ENCODE results near the gene ACSL6. TPM values are rescaled to one million over a fixed set of nuclear protein-coding genes. Genes with fewer than 3 reads are reported as not detected.

The ACSL6 gene
- total and polyA plus RNA-seq, 2 experiments from 2014 or later = 0.18 to 0.48 TPM

DNA sequence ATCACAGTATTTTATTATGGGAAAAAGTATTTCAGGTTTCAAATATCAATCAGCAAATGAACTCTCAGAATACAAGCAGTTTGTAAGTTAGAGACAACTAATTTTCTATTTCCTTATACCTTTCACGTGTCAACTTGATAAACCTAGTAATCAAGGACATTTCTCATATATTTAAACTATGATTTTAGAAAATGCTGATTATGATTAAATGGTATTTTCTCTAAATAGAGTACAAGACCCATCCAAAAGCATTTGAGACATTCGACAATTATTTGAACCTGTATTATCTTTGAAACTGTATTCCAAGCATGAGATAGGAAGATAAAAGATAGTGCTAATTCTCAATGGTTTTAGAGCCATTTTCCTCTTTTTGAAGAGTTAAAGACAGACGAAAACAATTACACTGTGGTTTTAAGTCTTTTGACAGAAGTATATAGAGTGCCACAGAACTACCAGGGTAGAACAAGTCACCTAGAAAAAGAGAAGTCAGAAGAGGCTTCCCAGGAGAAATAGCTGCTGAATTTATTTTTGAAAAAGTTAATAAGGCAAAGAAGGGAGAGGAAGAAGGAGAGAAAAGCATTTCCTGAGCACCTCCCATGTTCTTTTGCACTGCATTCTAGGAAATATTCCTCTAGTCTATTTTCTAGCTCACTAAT is 71.6 kb downstream of the ACSL6 start:
- H3K4me1 ChIP-seq (ENCODE audit: low read depth) = no peaks in the 10 kb centered on the region
- H3K27me3 ChIP-seq = no peaks in the 10 kb centered on the region
- TF ChIP-seq, protein P1, sequence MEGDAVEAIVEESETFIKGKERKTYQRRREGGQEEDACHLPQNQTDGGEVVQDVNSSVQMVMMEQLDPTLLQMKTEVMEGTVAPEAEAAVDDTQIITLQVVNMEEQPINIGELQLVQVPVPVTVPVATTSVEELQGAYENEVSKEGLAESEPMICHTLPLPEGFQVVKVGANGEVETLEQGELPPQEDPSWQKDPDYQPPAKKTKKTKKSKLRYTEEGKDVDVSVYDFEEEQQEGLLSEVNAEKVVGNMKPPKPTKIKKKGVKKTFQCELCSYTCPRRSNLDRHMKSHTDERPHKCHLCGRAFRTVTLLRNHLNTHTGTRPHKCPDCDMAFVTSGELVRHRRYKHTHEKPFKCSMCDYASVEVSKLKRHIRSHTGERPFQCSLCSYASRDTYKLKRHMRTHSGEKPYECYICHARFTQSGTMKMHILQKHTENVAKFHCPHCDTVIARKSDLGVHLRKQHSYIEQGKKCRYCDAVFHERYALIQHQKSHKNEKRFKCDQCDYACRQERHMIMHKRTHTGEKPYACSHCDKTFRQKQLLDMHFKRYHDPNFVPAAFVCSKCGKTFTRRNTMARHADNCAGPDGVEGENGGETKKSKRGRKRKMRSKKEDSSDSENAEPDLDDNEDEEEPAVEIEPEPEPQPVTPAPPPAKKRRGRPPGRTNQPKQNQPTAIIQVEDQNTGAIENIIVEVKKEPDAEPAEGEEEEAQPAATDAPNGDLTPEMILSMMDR (IDR thresholded peaks at IDR 0.05; ENCODE audit: low read depth, low read length) = no peak
- no peaks in the 10 kb centered on the region for H3K36me3 ChIP-seq
- no peak overlapping the region for H3K27ac ChIP-seq
- DNase-seq (ENCODE audit: low read depth in 1 of 2, low spot score in 1 of 2) = no peak
- H3K9me3 ChIP-seq (ENCODE audit: low read depth) = no peaks in the 10 kb centered on the region
- H3K4me3 ChIP-seq = no peak overlapping the region

DNA sequence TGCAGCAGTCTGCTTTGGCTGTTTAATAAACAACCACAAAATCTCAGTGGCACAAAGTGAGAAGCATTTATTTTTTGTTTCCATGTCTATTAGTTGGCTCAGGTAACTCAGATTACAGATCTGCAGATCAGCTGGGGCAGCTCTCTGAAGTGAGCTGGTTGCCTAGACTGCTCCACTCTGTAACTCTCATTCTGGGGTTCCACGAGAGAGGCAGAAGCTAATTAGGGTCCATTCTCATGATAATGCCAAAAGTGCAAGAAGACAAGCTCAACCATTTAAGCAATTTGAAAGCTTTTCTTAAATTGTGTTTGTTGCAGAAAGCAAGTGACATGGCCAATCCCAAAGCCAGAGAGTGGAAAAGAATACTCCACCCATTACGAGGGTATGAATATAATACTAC is 79.2 kb downstream of the ACSL6 start:
- DNase-seq (ENCODE audit: low read depth in 1 of 2, low spot score in 1 of 2) = no peak
- H3K9me3 ChIP-seq (ENCODE audit: low read depth) = no peaks in the 10 kb centered on the region
- TF ChIP-seq, protein P1 (IDR thresholded peaks at IDR 0.05; ENCODE audit: low read depth, low read length) = no peak
- H3K27ac ChIP-seq = no peak overlapping the region
- no peaks in the 10 kb centered on the region for H3K36me3 ChIP-seq
- H3K27me3 ChIP-seq = no peaks in the 10 kb centered on the region
- no peaks in the 10 kb centered on the region for H3K4me1 ChIP-seq (ENCODE audit: low read depth)
- no peak overlapping the region for H3K4me3 ChIP-seq

DNA sequence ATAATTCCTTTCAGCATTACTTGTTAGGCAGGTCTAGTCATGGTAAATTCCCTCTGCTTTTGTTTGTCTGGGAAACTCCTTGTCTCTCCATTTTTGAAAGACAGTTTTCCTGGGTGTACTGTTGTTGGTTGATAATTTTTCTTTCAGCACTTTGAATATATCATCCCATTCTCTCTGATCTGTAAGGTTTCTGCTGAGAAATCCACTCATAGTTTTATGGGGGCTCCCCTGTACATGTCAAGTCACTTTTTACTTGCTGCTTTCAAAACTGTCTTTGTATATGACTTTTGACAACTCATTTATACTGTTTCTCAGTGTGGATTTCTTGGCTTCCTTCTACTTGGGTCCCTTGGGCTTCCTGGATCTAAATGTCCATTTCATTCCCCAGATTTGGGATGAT is 82.5 kb downstream of the ACSL6 start:
- H3K9me3 ChIP-seq (ENCODE audit: low read depth) = no peaks in the 10 kb centered on the region
- TF ChIP-seq, protein P1 (IDR thresholded peaks at IDR 0.05; ENCODE audit: low read depth, low read length) = no peak

DNA sequence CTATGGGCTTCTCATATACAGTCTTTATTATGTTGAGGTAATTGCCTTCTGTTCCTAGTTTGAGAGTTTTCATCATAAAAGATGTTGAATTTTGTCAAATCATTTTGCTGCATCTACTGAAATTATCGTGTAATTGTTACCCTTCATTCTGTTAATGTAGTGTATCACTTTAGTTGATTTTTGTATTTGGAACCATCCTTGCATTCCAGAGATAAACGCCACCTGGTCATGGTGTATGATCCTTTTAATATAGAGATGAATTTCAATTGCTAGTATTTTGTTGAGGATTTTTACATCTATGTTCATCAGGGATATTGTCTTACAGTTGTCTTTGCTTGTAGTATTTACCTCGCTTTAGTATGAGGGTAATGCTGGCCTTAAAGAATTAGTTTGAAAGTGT is 85.3 kb downstream of the ACSL6 start:
- H3K4me3 ChIP-seq = no peak overlapping the region
- H3K27ac ChIP-seq = no peak overlapping the region
- no peaks in the 10 kb centered on the region for H3K9me3 ChIP-seq (ENCODE audit: low read depth)
- H3K27me3 ChIP-seq = no peaks in the 10 kb centered on the region
- no peak for DNase-seq (ENCODE audit: low read depth in 1 of 2, low spot score in 1 of 2)
- H3K36me3 ChIP-seq = no peaks in the 10 kb centered on the region
- H3K4me1 ChIP-seq (ENCODE audit: low read depth) = no peaks in the 10 kb centered on the region
- TF ChIP-seq, protein P1 (IDR thresholded peaks at IDR 0.05; ENCODE audit: low read depth, low read length) = no peak

More for the DNA sequence above, 82.5 kb downstream of the ACSL6 start:
- Histone ChIP-seq H3K4me3 (no peak overlapping the region), H3K27ac (no peak overlapping the region), H3K27me3 (no peaks in the 10 kb centered on the region), H3K36me3 (no peaks in the 10 kb centered on the region), H3K4me1 (ENCODE audit: low read depth) (no peaks in the 10 kb centered on the region)
- DNase-seq (ENCODE audit: low read depth in 1 of 2, low spot score in 1 of 2) = no peak

DNA sequence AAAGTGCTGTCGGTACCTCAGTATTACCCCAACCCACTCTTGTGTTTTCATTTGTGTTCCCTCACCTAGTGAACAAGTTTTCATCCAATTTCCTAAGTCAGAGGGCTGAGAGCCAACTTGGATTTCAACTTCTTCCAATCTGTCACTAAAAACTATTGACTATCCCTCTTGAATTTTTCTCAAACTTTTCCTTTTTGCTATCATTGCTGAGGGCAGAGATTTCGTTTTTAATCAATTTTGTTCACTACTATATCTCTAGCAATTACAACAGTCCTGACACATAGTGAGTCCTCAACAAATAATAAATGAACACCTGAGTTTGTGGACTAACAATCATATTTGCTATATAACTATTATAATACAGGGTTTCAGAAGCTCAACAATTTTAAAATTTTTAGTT is 95.0 kb downstream of the ACSL6 start:
- Histone ChIP-seq H3K9me3 (ENCODE audit: low read depth) (no peaks in the 10 kb centered on the region), H3K4me3 (no peak overlapping the region), H3K36me3 (no peaks in the 10 kb centered on the region), H3K4me1 (ENCODE audit: low read depth) (no peaks in the 10 kb centered on the region), H3K27ac (no peak overlapping the region), H3K27me3 (no peaks in the 10 kb centered on the region)
- TF ChIP-seq, protein P1 (IDR thresholded peaks at IDR 0.05; ENCODE audit: low read depth, low read length) = no peak
- DNase-seq (ENCODE audit: low read depth in 1 of 2, low spot score in 1 of 2) = no peak

Measured in cardiac muscle cell (in vitro differentiated cells and primary cell).